Measurements from ENCODE around the gene NBAS.

DNA sequence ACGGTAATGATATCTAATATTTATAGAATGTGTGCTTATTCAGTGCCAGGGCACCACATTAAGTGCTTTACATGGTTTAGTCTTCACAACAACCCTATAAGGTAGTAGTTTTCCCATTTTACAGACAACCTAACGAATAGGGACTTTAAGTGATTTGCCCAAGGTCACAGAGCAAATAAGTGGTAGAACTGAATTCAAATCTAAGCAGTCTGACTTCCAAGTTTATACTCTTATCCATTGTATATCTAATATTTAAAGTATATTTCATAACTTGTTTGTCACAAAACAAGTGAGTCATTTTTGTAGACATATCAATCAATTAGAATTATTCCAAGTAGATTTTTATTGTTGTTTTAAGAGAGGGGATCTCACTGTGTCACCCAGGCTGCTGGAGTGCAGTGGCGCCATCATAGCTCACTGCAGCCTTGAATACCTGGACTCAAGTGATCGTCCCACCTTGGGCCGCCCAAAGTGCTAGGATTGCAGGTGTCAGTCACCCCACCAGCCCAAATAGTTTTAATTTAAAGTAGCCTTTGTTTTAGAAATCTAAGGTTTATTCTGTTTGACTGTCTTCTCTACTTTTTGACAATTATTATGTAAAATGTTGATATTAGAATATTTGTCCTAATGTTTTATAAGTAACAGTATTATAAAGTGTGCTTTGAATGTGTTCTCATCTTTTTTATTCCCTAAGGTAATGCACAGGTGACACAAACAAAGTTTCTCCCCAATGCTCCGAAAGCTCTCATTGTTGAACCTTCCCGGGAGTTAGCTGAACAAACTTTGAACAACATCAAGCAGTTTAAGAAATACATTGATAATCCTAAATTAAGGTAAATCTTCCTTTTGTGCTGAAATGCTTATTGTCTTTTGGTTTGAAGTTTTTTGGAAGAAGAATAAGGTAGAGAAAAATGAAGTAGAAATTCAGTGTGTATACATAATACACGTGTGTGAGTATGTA is 45.6 kb upstream of the NBAS start:
- TF ChIP-seq, protein P1, sequence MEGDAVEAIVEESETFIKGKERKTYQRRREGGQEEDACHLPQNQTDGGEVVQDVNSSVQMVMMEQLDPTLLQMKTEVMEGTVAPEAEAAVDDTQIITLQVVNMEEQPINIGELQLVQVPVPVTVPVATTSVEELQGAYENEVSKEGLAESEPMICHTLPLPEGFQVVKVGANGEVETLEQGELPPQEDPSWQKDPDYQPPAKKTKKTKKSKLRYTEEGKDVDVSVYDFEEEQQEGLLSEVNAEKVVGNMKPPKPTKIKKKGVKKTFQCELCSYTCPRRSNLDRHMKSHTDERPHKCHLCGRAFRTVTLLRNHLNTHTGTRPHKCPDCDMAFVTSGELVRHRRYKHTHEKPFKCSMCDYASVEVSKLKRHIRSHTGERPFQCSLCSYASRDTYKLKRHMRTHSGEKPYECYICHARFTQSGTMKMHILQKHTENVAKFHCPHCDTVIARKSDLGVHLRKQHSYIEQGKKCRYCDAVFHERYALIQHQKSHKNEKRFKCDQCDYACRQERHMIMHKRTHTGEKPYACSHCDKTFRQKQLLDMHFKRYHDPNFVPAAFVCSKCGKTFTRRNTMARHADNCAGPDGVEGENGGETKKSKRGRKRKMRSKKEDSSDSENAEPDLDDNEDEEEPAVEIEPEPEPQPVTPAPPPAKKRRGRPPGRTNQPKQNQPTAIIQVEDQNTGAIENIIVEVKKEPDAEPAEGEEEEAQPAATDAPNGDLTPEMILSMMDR (IDR thresholded peaks at IDR 0.05; ENCODE audit: insufficient read depth, low read depth, low read length): no peak
- no peak for TF ChIP-seq EZH2 (IDR thresholded peaks at IDR 0.05; ENCODE audit: insufficient read depth, low read length)

Data from astrocyte (in vitro differentiated cells and primary cell).